ENCODE data around the gene GTPBP2.
A peak's percentile ranks its signal among the peaks of the same experiment; 100 is the strongest.
"Not testable (repeated sequence)": the region's sequence is repeated elsewhere in the genome, so short reads cannot be mapped to it uniquely, and the experiment has no call there.

The GTPBP2 gene

DNA sequence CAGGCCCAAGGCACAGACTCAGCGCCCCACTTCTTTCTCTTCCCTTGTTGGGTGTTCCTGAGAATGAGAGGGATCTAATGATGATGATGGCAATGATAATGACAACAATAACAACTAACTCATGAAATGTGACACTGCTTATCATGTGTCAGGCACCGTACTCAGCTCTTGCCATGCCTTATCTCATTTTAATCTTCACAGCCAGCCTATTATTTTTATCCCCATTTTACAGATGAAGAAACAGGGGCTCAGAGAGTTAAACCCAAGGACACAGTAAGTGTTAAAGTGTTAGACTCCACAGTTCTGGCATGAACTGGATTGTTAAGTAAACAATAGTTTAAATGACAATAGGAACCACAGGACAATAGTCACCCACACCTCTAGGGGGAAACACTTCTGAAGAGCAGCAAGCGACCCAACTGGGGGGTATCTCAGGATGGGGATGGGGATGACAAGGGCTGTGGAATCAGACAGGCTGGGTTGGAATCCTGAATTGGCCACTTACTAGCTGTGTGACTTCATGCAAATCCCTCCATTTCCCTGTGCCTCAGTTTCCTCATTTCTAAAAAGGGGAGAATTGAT is 28.2 kb upstream of the GTPBP2 start:
- no peak for DNase-seq (ENCODE audit: low read depth)

DNA sequence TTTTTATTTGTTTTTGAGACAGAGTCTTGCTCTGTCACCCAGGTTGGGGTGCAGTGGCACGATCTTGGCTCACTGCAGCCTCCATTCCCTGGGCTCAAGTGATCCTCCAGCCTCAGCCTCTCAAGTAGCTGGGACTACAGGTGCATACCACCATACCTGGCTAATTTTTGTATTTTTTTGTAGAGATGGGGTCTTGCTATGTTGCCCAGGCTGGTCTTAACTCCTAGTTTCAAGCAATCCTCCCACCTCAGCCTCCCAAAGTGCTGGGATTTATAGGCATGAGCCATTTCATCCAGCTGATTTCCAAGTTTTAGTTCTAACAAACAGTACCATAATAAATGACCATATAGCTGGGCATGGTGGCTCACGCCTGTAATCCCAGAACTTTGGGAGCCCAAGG is 23.8 kb upstream of the GTPBP2 start:
- DNase-seq (ENCODE audit: low read depth): not testable (repeated sequence)

DNA sequence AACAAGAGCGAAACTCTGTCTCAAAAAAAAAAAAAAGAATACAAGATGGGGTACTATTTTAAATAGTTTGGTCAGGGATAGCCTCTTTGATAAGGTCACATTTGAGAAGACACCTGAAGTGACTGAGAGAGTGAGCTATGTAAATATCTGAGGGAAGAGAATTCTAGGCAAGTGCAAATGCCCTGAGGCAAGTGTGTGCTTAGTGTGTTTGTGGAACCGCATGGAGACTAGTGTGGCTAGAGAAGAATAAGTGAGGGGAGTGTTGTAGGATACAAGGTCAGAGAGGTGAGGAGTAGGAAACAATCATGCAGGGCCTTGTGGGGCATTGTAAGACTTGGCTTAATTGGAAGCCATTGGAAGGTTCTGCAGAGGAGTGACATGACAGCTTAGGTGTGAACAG is 19.2 kb upstream of the GTPBP2 start:
- no peak for DNase-seq (ENCODE audit: low read depth)

DNA sequence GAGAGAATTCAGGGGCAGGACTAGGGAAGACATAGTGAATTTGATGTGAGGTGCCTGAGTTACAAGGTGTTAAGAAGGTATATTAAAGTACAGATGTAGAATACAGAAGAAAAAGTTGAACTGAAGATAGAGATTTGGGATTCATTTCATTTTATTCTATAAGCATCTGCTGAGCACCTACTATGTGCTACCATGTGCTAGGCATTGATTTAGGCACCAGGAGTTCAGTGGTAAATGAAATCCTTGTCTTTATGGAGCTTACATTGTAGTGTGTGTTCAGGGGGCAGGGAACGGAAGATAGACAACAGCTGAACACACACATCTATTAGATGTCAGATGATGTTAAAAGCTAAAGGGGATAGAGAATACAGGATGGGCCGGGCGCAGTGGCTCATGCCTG is 18.5 kb upstream of the GTPBP2 start:
- no peak for DNase-seq (ENCODE audit: low read depth)

DNA sequence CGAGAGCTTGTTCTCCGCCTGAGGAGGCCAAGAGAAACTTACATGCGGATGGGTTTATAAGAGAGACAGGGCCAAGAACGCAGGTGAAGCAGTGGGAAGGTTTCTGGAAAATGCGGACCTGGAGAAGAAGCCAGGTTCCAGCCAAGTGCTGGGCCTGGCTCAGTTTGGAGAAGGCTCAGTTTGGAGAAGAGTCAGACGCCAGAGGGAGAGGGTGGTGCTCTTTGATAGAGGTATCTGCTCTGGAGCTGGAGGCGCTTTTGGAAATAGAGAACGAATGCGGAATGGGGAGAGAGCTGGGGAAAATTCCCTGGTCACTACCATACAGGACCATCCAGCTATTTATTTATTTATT is 16.5 kb upstream of the GTPBP2 start:
- DNase-seq (ENCODE audit: low read depth): no peak

DNA sequence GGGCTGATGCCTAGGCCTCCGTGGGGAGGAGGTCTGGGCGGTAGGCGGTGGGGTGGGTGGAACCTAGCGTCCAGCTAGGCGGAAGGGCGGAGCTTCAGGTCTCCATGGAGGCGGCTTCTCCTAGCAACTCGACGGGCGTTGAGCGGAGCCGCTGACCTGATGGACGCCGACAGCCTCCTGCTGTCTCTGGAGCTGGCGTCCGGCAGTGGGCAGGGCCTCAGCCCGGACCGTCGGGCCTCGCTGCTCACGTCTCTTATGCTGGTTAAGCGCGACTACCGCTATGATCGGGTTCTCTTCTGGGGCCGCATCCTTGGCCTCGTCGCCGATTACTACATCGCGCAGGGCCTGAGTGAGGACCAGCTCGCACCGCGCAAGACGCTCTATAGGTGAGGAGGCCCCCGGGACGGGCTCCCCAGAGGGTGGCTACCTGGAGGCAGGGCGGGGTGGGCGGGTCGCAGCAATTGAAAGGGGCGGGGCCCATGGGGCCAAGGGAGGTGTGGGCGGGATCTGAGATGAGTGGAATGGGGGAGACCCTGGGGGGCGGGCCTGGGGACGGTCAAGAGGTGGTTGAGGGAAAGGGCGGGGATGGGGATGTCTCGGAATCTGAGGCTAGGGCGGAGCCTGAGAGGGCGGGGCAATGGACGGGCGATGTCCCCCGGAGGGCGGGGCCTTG is 16.0 kb upstream of the GTPBP2 start, which contains the start of gene RSPH9:
RSPH9 (plus strand) TSS at position 97 of the 673 bp plus-strand sequence; CDS start at position 160, 63 bp downstream.
- no peak for DNase-seq (ENCODE audit: low read depth)

DNA sequence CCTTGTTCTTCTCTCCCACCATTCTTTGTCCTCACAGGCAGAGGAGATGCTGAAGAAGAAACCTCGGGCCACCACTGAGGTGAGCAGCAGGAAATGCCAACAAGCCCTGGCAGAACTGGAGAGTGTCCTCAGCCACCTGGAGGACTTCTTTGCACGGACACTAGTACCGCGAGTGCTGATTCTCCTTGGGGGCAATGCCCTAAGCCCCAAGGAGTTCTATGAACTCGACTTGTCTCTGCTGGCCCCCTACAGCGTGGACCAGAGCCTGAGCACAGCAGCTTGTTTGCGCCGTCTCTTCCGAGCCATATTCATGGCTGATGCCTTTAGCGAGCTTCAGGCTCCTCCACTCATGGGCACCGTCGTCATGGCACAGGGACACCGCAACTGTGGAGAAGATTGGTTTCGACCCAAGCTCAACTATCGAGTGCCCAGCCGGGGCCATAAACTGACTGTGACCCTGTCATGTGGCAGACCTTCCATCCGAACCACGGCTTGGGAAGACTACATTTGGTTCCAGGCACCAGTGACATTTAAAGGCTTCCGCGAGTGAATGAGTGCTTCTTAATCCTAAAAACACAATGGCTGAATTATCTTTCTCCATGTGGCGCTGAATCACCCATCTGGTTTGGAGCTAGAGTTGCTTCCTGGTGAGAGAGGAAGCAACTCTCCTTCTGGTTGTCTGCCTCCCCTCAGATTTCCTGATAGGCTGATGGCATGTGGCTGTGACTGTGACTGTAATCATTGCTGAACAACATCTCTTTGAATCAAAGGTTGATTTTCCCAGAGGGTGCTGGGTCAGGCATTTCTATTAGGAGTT is 11.1 kb upstream of the GTPBP2 start:
- no peak for DNase-seq (ENCODE audit: low read depth)

DNA sequence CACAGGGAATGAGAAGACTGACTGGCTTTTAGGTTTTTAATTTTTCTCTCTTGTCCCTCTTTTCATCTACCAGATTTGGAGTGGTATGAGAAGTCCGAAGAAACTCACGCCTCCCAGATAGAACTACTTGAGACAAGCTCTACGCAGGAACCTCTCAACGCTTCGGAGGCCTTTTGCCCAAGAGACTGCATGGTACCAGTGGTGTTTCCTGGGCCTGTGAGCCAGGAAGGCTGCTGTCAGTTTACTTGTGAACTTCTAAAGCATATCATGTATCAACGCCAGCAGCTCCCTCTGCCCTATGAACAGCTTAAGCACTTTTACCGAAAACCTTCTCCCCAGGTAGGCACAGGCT is 7.2 kb upstream of the GTPBP2 start:
- no peak for DNase-seq (ENCODE audit: low read depth)

DNA sequence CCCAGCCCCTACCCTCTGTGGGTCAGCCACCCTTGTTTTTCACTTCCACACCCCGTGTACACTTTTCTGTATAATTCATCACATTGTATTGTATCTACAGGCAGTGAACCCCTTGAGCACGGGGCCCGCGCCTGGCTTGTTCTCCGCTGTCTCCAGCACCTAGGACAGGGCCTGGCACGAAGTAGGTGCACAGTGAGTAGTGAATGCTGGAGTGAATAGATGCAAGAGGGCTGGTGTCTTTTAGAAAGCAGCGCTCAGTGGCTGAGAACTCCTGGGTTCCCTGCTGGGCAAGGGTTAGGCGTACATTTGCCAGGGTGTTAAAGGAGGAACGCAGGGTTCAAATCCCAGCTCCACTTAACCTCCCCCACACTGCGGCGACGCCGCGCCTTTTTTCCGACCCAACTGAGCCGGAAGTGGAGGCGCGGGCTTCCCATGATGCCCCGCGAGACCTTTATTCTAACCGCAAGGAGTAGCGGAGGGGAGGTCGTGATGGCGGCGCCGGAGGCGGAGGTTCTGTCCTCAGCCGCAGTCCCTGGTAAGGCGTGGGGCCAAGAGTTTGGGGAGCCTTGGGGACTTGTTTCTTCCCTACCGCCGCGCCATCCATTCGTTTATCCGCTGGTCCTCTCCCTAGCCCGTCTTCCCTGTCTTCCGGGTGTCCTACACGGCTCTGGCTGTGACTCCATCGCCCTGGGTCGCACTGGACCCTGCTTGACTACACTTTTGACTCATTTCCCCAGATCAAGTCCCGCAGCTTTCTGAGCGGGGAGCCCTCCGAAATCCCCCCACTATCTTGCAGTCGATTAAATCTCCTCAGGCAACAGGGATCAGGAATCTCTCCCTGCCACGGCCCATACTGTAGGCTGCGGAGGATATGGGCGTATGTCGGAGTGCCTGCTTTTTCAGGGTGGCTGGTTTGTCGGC is 6.6 kb upstream of the GTPBP2 start, which contains the start of gene MAD2L1BP:
MAD2L1BP (plus strand) TSS at position 454 of the 921 bp plus-strand sequence; CDS start at position 490, 36 bp downstream.
- peak; percentile 88 for DNase-seq (ENCODE audit: low read depth)

DNA sequence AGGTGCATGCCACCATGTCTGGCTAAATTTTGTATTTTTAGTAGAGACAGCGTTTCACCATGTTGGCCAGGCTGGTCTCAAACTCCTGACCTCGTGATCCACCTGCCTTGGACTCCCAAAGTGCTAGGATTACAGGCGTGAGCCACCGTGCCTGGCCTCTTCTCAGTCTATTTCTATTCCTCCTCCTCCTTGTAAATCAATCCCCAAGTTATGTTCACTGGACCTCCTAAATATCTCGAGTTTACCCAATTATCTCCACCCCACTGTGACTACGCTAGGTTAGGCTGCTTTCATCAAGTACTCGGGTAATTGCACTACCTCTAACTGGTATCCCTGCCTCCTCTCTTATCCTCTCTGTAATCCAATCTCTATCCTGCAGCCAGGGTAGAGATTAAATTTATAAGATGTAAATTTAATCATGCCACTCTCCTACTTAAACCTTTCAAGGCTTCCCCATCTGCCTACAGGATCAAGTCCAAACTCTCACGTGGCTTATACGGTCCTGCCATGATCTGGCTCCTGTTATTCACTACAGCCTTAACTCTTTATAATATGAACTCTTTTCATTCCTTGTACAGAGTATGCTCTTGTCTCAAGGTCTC is 5.7 kb upstream of the GTPBP2 start:
- DNase-seq (ENCODE audit: low read depth): no peak

DNA sequence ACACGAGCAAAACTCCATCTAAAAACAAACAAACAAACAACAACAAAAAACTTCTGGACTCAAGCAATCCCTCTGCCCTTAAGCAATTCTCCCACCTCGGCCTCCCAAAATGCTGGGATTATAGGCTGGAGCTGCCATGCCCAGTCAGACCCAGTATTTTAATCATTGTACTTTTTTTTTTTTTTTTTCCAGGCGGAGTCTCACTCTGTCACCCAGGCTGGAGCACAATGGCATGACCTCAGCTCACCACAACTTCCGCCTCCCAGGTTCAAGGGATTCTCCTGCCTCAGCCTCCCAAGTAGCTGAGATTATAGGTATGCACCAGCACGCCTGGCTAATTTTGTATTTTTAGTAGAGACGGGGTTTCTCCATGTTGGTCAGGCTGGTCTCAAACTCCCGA is 3.9 kb upstream of the GTPBP2 start:
- not testable (repeated sequence) for DNase-seq (ENCODE audit: low read depth)

DNA sequence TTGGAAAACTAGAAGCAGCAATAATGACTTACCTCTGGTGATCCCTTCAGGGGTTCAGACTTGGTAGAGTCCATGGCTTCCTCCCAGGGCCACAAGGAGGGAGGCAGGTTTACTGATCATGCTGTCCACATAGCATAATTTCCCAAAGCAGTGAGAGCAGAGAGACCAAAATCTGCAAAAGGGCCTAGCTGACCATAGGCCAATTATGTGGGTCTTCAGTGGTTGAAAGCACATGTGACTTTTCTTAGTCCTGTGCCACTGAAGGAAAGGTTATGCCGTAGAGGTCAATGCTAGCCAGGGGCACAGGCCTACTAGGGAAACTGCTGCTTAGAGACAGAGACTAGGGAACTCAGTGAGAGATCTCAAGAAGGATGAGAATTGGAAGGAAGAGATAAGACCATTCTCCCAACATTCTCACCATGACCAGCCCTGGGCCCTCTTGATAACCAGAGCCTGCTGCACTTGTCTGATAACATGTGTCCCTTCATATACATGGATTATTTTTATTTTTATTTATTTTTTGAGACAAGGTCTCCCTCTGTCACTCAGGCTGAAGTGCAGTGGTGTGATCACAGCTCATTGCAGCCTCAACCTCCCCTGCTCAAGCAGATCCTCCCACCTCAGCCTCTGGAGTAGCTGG is 2.0 kb upstream of the GTPBP2 start:
- DNase-seq (ENCODE audit: low read depth): no peak

DNA sequence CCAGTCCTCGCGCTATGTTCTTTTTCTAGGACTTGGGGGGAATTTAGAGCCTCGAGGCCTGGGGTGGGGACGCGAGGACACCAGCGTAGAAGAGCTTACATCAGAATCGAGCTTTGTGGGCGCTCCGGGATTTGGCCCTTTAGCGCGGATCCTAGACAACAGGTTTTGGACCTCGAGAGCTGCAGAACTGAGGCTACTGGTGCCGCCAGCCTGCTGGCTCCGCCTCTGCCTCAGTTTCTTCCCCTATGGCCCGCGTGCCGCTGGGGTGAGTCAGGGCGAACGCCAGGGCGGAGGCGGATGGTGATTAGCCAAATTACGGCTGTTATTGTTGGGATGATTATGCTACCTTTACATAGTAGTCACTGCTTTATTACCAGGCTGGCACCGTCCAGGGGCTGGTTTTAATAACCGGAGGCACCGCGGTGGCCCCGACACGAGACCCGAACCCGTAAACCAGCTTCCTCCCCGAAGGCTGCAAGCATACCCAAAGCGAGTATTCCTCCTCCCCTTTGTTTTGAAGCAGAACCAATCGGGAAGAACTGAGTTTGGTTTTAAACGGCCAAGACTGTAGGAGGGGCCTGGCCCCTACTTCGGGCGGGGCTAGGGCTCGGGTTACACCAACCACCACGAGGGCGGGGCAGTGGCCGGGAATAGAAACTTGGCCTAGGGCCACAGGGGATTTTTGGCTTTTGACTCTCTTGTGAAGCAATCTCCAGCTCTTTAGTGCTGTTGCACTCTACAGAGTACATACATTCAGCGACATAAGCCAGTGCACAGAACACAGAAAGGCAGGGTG is 639 bp upstream of the GTPBP2 start:
- peak; percentile 57 for DNase-seq (ENCODE audit: low read depth)

DNA sequence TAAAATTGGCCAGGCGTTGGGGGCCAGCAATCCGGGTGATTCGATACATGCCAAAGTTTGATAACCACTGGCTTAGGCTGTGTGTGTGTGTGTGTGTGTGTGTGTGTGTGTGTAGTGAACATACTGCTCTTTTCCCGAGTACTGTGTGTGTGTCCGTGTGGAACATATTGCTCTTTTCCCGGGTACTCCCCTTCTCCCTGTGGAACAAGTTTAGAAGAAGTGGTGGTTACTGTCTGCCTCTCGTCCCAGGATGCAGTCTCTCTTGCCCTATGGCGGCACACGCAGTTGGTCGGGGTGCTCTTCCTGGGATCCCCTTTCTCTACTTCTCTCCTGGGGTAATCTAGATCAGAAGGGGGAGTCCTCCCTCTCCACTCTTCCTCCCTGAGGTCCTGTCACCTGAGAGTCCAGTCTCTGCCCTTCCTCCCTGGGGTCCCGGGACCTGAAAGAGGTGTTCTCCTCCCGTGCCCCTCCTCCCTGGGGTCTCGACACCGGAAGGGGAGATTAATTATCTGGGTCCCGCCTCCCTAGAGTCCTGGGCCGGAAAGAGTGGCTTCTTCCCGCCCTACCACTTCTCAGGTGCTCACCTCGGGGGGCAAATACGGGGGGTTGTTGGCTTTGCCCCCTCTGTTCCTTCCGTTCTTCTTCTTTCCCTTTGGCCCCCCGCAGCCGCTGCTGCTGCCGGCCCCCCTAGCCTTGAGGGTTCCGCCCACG is 516 bp downstream of the GTPBP2 start:
- DNase-seq (ENCODE audit: low read depth): peak; percentile 12

DNA sequence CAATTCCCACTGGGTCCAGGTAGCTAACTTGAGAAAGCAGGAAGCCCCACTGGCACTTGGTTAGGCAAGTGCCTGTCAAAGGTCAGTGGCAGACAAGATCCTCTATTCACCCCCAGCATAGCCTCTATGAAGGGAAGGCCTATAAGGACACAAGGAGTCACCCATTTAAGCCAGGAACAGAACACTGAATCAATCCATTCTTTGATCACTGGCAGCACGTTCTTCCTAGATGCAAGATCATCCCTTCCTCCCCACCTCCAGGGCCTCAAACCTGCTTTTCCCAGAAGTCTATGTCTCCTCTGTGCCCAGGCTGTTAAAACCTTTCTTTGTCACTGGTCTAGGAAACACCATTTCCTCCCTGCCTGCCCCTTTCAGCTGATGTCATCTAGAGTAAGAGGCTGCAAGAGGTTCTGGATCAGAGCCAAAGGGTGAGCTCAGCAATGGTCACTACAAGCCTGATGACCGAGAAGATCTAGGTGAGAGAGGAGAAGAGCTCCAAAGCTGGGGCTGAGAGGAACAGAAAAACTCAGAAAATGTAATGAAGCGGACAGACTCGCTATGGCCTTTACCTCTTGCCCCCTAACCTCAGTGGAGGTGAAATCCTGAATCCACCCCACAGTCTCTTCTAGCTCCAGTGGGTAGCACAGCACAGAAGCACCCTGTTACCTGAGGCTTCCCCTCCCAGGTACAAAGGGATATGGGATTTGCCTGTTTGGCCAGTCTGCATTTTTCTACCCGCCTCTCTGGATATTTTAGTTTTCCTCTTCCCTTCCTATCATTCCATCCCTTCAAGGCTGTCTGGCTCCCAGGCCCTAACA is 1.8 kb downstream of the GTPBP2 start:
- DNase-seq (ENCODE audit: low read depth): no peak

DNA sequence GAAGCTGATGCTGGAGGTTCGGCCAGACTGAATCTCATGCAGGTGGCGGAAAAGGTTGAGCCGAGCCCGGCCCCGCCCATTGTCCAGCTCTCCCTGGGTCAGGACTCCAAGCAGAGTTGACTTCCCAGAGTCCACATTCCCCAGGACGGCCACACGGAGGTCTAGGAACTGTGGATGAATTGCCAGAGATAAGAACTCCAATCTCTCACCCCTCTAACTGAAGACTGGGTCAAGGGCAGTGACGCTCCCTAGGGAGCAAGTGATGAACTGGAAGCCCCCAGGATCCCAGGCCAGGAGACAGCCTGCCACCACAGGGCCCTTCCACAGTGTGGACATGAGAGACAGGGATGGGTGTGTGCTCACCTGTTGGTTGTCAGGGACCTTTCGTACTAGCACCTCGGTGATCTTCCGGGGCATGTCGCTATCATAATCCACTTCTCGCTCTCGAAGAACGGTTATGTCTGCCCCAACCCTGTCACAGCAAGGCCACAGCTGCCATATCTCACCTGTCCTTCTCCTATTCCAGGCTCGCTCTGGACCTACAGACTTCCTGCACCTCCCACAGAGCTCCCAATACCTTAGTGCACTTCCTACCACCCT is 3.6 kb downstream of the GTPBP2 start:
- DNase-seq (ENCODE audit: low read depth): no peak

DNA sequence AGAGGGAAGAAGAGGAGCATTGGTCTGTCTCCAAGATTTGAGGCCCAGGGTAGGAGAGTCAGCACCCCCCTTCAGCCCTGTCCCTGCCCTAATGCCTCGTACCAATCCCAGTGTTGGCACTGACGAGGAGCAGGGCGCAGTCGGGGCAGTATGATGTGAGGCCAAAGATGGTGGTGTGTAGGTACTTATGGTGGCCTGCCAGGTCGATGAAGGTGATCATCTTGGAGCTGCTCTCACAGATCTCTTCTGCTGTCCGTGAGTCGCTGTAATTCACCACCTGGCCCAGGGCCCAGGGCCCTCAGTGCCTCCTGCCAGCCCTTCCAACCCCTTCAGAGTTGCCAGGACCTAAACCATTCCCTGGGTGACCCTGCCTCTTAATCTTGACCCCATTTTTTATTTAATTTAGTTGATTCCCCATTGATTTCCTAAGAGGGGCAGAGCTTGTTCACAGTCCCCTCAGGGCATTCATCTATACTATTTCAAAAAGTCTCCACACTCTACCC is 4.2 kb downstream of the GTPBP2 start:
- DNase-seq (ENCODE audit: low read depth): no peak
